HG03457 (cell line): ENCODE measurements around the gene KAT14.
"Not testable (repeated sequence)": the region's sequence is repeated elsewhere in the genome, so short reads cannot be mapped to it uniquely, and the experiment has no call there.

Source experiments
- ATAC-seq: cut with Tn5 transposase; IDR thresholded peaks from one replicate; pipeline ENCODE4 v1.9.1; 2021; ENCODE audit warnings: moderate number of reproducible peaks; ENCODE audit not compliant: unreplicated experiment

The KAT14 gene

GRCh38 chr20:18213002-18213401 is 75.3 kb downstream of the KAT14 start:
- no peak for ATAC-seq

- ATAC-seq: no peak
Measured at GRCh38 chr20:18215566-18215965, 77.9 kb downstream of the KAT14 start.

- no peak for ATAC-seq
Measured at GRCh38 chr20:18218280-18218679, 80.6 kb downstream of the KAT14 start.

- no peak for ATAC-seq
Measured at GRCh38 chr20:18223409-18223808, 85.7 kb downstream of the KAT14 start.

GRCh38 chr20:18224968-18225568 is 87.4 kb downstream of the KAT14 start:
- ATAC-seq: no peak

GRCh38 chr20:18225632-18226031 is 88.0 kb downstream of the KAT14 start:
- no peak for ATAC-seq

DNA sequence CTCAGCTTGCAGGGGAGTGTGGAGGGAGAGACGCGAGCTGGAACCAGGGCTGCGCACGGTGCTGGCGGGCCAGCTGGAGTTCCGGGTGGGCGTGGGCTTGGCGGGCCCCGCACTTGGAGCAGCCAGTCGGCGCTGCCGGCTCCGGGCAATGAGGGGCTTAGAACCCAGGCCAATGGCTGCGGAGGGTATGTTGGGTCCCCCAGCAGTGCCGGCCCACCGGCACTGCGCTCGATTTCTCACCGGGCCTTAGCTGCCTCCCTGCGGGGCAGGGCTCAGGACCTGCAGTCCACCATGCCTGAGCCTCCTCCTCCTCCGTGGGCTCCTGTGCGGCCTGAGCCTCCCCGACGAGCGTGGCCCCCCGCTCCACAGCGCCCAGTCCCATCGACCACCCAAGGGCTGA is 89.1 kb downstream of the KAT14 start:
- ATAC-seq: not testable (repeated sequence)

DNA sequence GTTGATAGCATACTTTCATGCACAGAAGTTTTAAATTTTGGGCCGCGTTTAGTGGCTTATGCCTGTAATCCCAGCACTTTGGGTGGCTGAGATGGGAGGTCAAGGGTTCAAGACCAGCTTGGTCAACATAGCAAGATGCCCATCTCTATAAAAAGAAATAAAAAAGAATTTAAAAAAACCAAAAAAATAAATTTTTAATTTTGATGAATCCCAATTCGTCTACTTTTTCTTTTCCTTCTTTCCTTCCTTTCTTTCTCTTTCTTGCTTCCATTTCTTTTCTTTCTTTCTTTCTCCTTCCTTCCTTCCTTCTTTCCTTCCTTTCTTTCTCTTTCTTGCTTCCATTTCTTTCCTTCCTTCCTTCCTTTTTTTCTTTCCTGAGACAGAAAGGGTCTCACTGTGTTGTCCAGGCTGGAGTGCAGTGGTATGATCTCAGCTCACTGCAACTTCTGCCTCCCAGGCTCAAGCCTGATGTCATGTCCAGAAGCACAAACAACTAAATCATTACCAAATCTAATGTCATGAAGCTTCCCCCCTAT is 95.8 kb downstream of the KAT14 start:
- no peak for ATAC-seq
